Measurements from ENCODE around the gene GADD45A. TPM values are rescaled to one million over a fixed set of nuclear protein-coding genes. Genes with fewer than 3 reads are reported as not detected.

GADD45A gene
- total and polyA plus RNA-seq, 9 of the 15 experiments (the other 6 are each of a cell fraction or from before 2014, with no cell fraction given), result 21.3 to 156 (median 62.1) TPM

DNA sequence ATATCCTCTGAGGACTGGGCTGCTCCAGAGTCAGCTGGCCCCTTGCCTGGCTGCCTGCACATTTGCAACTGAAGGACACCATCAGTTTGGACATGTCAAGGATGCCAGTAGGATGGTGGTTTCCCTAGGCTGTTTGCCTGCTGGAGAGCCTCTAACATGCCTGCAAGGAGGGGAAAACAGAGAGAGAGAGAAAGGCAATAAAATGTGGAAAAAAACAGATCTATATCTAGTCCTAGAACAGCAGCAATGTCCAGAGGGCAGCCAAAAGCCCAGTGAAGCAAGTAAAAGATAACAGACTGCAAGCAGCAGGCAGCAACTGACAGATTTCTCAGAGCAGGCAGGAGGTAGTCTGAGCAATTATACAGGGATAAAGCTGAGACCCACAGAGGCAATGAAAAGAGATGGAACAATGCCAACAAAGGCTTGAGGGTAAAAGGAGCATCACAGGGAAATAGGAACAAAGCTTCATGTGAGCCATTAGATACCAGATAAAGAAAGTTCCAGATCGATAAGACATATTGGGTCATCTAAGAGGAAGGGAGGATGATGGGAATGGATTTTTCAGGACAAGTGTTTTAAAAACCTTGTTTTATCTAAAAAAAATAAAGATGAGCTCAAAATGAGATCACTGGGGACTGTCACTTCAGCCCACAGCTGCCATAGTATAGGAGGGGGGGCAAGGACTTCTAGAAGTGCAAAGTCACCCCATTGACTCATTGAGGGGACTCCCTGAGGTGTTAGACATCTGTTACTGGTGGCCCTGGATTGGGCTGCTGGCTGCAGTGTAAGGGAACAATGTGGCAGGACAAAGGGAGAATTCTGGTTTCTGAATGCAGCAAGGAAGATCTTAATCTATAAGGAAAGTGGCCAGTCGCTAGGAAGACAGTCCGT lies 38.6 kb upstream of the GADD45A start (continued):
- TF ChIP-seq, protein P1, sequence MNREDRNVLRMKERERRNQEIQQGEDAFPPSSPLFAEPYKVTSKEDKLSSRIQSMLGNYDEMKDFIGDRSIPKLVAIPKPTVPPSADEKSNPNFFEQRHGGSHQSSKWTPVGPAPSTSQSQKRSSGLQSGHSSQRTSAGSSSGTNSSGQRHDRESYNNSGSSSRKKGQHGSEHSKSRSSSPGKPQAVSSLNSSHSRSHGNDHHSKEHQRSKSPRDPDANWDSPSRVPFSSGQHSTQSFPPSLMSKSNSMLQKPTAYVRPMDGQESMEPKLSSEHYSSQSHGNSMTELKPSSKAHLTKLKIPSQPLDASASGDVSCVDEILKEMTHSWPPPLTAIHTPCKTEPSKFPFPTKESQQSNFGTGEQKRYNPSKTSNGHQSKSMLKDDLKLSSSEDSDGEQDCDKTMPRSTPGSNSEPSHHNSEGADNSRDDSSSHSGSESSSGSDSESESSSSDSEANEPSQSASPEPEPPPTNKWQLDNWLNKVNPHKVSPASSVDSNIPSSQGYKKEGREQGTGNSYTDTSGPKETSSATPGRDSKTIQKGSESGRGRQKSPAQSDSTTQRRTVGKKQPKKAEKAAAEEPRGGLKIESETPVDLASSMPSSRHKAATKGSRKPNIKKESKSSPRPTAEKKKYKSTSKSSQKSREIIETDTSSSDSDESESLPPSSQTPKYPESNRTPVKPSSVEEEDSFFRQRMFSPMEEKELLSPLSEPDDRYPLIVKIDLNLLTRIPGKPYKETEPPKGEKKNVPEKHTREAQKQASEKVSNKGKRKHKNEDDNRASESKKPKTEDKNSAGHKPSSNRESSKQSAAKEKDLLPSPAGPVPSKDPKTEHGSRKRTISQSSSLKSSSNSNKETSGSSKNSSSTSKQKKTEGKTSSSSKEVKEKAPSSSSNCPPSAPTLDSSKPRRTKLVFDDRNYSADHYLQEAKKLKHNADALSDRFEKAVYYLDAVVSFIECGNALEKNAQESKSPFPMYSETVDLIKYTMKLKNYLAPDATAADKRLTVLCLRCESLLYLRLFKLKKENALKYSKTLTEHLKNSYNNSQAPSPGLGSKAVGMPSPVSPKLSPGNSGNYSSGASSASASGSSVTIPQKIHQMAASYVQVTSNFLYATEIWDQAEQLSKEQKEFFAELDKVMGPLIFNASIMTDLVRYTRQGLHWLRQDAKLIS (CRISPR knock-in tag; IDR thresholded peaks at IDR 0.05), result 0 out of 2 replicates have a peak, but pooled peaks have one; percentile 28
- TF ChIP-seq MBD1 (CRISPR knock-in tag; IDR thresholded peaks at IDR 0.05) (no peak), YY1 (IDR thresholded peaks at IDR 0.05; ENCODE audit: borderline replicate concordance in 1 of 3, control insufficient read depth in 1 of 3, extremely low read depth in 1 of 3, insufficient read depth in 3 of 3, insufficient read length in 1 of 3, insufficient replicate concordance in 2 of 3, low read depth in 1 of 3, low read length in 2 of 3) (peak in 1 of 3 experiments; percentile 63), TCF3 (CRISPR knock-in tag; IDR thresholded peaks at IDR 0.05) (peak; percentile 9; the same call in 1 of the 2 replicates), ZNF717 (CRISPR knock-in tag; IDR thresholded peaks at IDR 0.05) (no peak), ZNF57 (CRISPR knock-in tag; IDR thresholded peaks at IDR 0.05) (no peak), ARHGAP35 (IDR thresholded peaks at IDR 0.05; ENCODE audit: partially characterized antibody) (no peak), HDAC3 (IDR thresholded peaks at IDR 0.05; ENCODE audit: borderline replicate concordance, partially characterized antibody) (no peak), CGGBP1 (CRISPR knock-in tag; IDR thresholded peaks at IDR 0.05) (no peak), ZNF184 (CRISPR knock-in tag; IDR thresholded peaks at IDR 0.05) (no peak), NFIC (IDR thresholded peaks at IDR 0.05) (peak; percentile 94), FOXM1 (IDR thresholded peaks at IDR 0.05; ENCODE audit: low read depth) (no peak), FOXM1 (CRISPR knock-in tag; IDR thresholded peaks at IDR 0.05; ENCODE audit: low read depth) (no peak), MTA1 (IDR thresholded peaks at IDR 0.05; ENCODE audit: borderline replicate concordance) (peak; percentile 39; the same call in 1 of the 2 replicates), SAFB2 (IDR thresholded peaks at IDR 0.05; ENCODE audit: borderline replicate concordance, low read depth, low read length, severe bottlenecking) (no peak)
- TF ChIP-seq, protein P2, sequence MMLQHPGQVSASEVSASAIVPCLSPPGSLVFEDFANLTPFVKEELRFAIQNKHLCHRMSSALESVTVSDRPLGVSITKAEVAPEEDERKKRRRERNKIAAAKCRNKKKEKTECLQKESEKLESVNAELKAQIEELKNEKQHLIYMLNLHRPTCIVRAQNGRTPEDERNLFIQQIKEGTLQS (IDR thresholded peaks at IDR 0.05), result peak; percentile 92
- TF ChIP-seq, protein P2 (CRISPR knock-in tag; conservative IDR thresholded peaks at IDR 0.05), result no peak
- TF ChIP-seq, protein P3, sequence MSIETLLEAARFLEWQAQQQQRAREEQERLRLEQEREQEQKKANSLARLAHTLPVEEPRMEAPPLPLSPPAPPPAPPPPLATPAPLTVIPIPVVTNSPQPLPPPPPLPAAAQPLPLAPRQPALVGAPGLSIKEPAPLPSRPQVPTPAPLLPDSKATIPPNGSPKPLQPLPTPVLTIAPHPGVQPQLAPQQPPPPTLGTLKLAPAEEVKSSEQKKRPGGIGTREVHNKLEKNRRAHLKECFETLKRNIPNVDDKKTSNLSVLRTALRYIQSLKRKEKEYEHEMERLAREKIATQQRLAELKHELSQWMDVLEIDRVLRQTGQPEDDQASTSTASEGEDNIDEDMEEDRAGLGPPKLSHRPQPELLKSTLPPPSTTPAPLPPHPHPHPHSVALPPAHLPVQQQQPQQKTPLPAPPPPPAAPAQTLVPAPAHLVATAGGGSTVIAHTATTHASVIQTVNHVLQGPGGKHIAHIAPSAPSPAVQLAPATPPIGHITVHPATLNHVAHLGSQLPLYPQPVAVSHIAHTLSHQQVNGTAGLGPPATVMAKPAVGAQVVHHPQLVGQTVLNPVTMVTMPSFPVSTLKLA (conservative IDR thresholded peaks at IDR 0.05), result peak in 1 of 2 experiments; percentile 14; a peak in 2 of 4 replicates
